IMR-90 (cell line): ENCODE results near the gene SLC39A2. TPM values are rescaled to one million over a fixed set of nuclear protein-coding genes. Genes with fewer than 3 reads are reported as not detected.

ENCODE experiments used
- ATAC-seq: fragments of 200-7000 bp; cut with Tn5 transposase; 2 replicates; pipeline ENCODE4 v1.9.1; 2020; ENCODE audit warnings: low read depth, mild to moderate bottlenecking, moderate library complexity
- BruUV-seq: library from RNA; stranded (reverse); fragments of 400-500 nt; replicated peaks from 2 replicates; lab custom pipeline; 2021; lab: Mats Ljungman, UMichigan
- CTCF ChIA-PET: fragments of 300-600 bp; formaldehyde crosslinking; extraction: SDS; loops from one replicate; lab custom pipeline; 2021; ENCODE audit warnings: antibody characterized with exemption; lab: Yijun Ruan, JAX
- POLR2A ChIA-PET: fragments of 300-600 bp; sonication (Branson Sonifier 250); formaldehyde crosslinking; loops from one replicate; lab custom pipeline; 2022; ENCODE audit warnings: antibody characterized with exemption; ENCODE audit not compliant: unreplicated experiment; lab: Charles Lee
- DNase-seq: peaks from one replicate; pipeline ENCODE4 v3.0.0; 2013
- H2AFZ ChIP-seq: replicated peaks from 2 replicates; pipeline ENCODE3; 2013; ENCODE audit warnings: low read length, mild to moderate bottlenecking; ENCODE audit not compliant: poor library complexity
- H2AK5ac ChIP-seq: 2 replicates; pipeline ENCODE4 v1.6.1; 2013; ENCODE audit warnings: low read depth, low read length, inconsistent platforms
- H2AK9ac ChIP-seq: replicated peaks from 2 replicates; pipeline ENCODE3; 2013; ENCODE audit warnings: mild to moderate bottlenecking, low read depth, low read length, moderate library complexity; ENCODE audit not compliant: poor library complexity
- H2BK120ac ChIP-seq: 2 replicates; pipeline ENCODE4 v1.6.1; 2013; ENCODE audit warnings: low read depth, low read length, inconsistent platforms
- H2BK15ac ChIP-seq: 3 replicates; pipeline ENCODE4 v1.6.1; 2013; ENCODE audit warnings: low read depth, low read length, inconsistent platforms
- H2BK20ac ChIP-seq: 2 replicates; pipeline ENCODE4 v1.6.1; 2013; ENCODE audit warnings: low read depth, mild to moderate bottlenecking, inconsistent platforms, low read length, moderate library complexity
- H2BK5ac ChIP-seq: 2 replicates; pipeline ENCODE4 v1.6.1; 2013; ENCODE audit warnings: mild to moderate bottlenecking, low read depth, low read length, inconsistent platforms; ENCODE audit not compliant: poor library complexity, severe bottlenecking
- H3K14ac ChIP-seq: replicated peaks from 2 replicates; pipeline ENCODE4 v1.6.1; 2013; ENCODE audit warnings: low read depth, low read length, inconsistent platforms
- H3K18ac ChIP-seq: 2 replicates; pipeline ENCODE4 v1.6.1; 2013; ENCODE audit warnings: low read depth, low read length, control low read depth
- H3K23ac ChIP-seq: 2 replicates; pipeline ENCODE4 v1.6.1; 2013; ENCODE audit warnings: low read depth, low read length, inconsistent platforms
- H3K27ac ChIP-seq: 2 replicates; pipeline ENCODE4 v1.5.1; 2013; ENCODE audit warnings: mild to moderate bottlenecking, control low read depth, low read length; ENCODE audit not compliant: insufficient read depth
- H3K27me3 ChIP-seq: 2 replicates; pipeline ENCODE4 v1.6.1; 2013; ENCODE audit warnings: low read length; ENCODE audit not compliant: control insufficient read depth, insufficient read depth
- H3K36me3 ChIP-seq: 2 replicates; pipeline ENCODE4 v1.6.1; 2013; ENCODE audit warnings: low read length, mixed read lengths; ENCODE audit not compliant: control insufficient read depth, insufficient read depth
- H3K4ac ChIP-seq: 2 replicates; pipeline ENCODE4 v1.6.1; 2013; ENCODE audit warnings: low read depth, low read length, inconsistent platforms
- H3K4me1 ChIP-seq: 2 replicates; pipeline ENCODE4 v1.6.1; 2013; ENCODE audit warnings: low read length, mixed read lengths; ENCODE audit not compliant: control insufficient read depth, insufficient read depth
- H3K4me2 ChIP-seq: 2 replicates; pipeline ENCODE4 v1.6.1; 2013; ENCODE audit warnings: low read depth, mild to moderate bottlenecking, control low read depth, low read length, moderate library complexity
- H3K4me3 ChIP-seq: 2 replicates; pipeline ENCODE4 v1.5.1; 2013; ENCODE audit warnings: low read depth, mild to moderate bottlenecking, control low read depth, low read length, moderate library complexity; ENCODE audit not compliant: insufficient read depth
- H3K56ac ChIP-seq: 2 replicates; pipeline ENCODE4 v1.6.1; 2013; ENCODE audit warnings: low read length, inconsistent platforms; ENCODE audit not compliant: insufficient read depth; ENCODE audit errors: extremely low read depth
- H3K79me1 ChIP-seq, 2 experiments: 2 replicates each; pipeline ENCODE4 v1.6.1; 2013; ENCODE audit warnings: low read length in 2 of 2, inconsistent platforms in 1 of 2, low read depth in 1 of 2
- H3K9ac ChIP-seq: 2 replicates; pipeline ENCODE4 v1.6.1; 2013; ENCODE audit warnings: low read depth, low read length, control low read depth
- H3K9me1 ChIP-seq: 2 replicates; pipeline ENCODE4 v1.6.1; 2013; ENCODE audit warnings: low read length, inconsistent platforms; ENCODE audit not compliant: insufficient read depth
- H3K9me3 ChIP-seq: 2 replicates; pipeline ENCODE4 v1.6.1; 2013; ENCODE audit warnings: low read length; ENCODE audit not compliant: control insufficient read depth, insufficient read depth
- H4K20me1 ChIP-seq: 2 replicates; pipeline ENCODE4 v1.6.1; 2013; ENCODE audit warnings: low read length, inconsistent platforms; ENCODE audit not compliant: insufficient read depth
- H4K5ac ChIP-seq: 2 replicates; pipeline ENCODE4 v1.6.1; 2013; ENCODE audit warnings: mild to moderate bottlenecking, low read depth, low read length, control low read depth
- H4K8ac ChIP-seq, 2 experiments: 2 replicates each; pipeline ENCODE4 v1.6.1; 2013; ENCODE audit warnings: low read depth in 2 of 2, low read length in 2 of 2, control low read depth in 1 of 2, inconsistent platforms in 1 of 2
- H4K91ac ChIP-seq: 2 replicates; pipeline ENCODE4 v1.6.1; 2013; ENCODE audit warnings: low read depth, low read length, inconsistent platforms; ENCODE audit not compliant: insufficient read depth
- BHLHE40 ChIP-seq: fragments of 150-350 bp; IDR thresholded peaks from 2 replicates; pipeline ENCODE4 v1.6.1; 2016; ENCODE audit warnings: mild to moderate bottlenecking, low read depth, low read length
- CEBPB ChIP-seq: IDR thresholded peaks from 2 replicates; pipeline ENCODE4 v1.6.1; 2012; ENCODE audit warnings: low read depth, low read length, improper control_type of control experiment
- CHD1 ChIP-seq: IDR thresholded peaks from 2 replicates; pipeline ENCODE4 v1.6.1; 2012; ENCODE audit warnings: low read depth, low read length, improper control_type of control experiment
- FOS ChIP-seq: fragments of 150-350 bp; IDR thresholded peaks from 2 replicates; pipeline ENCODE4 v1.6.1; 2016; ENCODE audit warnings: low read depth, low read length
- MAFK ChIP-seq: IDR thresholded peaks from 2 replicates; pipeline ENCODE4 v1.6.1; 2012; ENCODE audit warnings: low read depth, low read length, improper control_type of control experiment
- MXI1 ChIP-seq: IDR thresholded peaks from 2 replicates; pipeline ENCODE4 v1.6.1; 2012; ENCODE audit warnings: low read depth, mild to moderate bottlenecking, low read length, moderate library complexity, borderline replicate concordance
- NFE2L2 ChIP-seq: fragments of 150-350 bp; IDR thresholded peaks from 2 replicates; pipeline ENCODE4 v1.6.1; 2016; ENCODE audit warnings: low read depth, mild to moderate bottlenecking, low read length
- POLR2A ChIP-seq: IDR thresholded peaks from 2 replicates; pipeline ENCODE4 v1.6.1; 2012; ENCODE audit warnings: mild to moderate bottlenecking, low read depth, low read length
- RAD21 ChIP-seq: IDR thresholded peaks from 2 replicates; pipeline ENCODE4 v1.6.1; 2012; ENCODE audit warnings: low read length, improper control_type of control experiment
- RCOR1 ChIP-seq: IDR thresholded peaks from 2 replicates; pipeline ENCODE4 v1.6.1; 2012; ENCODE audit warnings: mild to moderate bottlenecking, low read length, improper control_type of control experiment; ENCODE audit not compliant: insufficient replicate concordance
- RFX5 ChIP-seq: IDR thresholded peaks from 2 replicates; pipeline ENCODE4 v1.8.0; 2012; ENCODE audit warnings: low read depth, mild to moderate bottlenecking, low read length, moderate library complexity
- SMC3 ChIP-seq: fragments of 150-350 bp; IDR thresholded peaks from 2 replicates; pipeline ENCODE4 v1.6.1; 2016; ENCODE audit warnings: low read depth, mild to moderate bottlenecking, antibody characterized with exemption, low read length, moderate library complexity
- WGBS, 2 experiments: methylation state at CpG; one replicate each; pipeline versions ENCODE4 v1.1.5 to v1.1.7; 2013; ENCODE audit warnings: missing lambda C conversion rate in 2 of 2; ENCODE audit not compliant: insufficient read length in 1 of 2; ENCODE audit errors: extremely low coverage in 2 of 2; 5-methylcytosine and 5-hydroxymethylcytosine counted together
- dilution Hi-C: fragments of 300-500 bp; cut with HindIII; formaldehyde crosslinking; loops from one replicate; pipeline ENCODE4 v1.14.3; 2018; ENCODE audit warnings: low sequenced_read_pairs; ENCODE audit not compliant: unreplicated experiment
- in situ Hi-C: fragments of 300-500 bp; cut with MboI; formaldehyde crosslinking; loops from 3 replicates; pipeline ENCODE4 v1.14.3; 2019; ENCODE audit warnings: low sequenced_read_pairs, inconsistent platforms, mixed read lengths
- intact Hi-C: fragments of 100-400 bp; cut with micrococcal nuclease; formaldehyde crosslinking; loops from 2 replicates; pipeline ENCODE4 v1.10.0; 2022
- polyA plus RNA-seq, 3 experiments: library from polyadenylated mRNA; depleted of rRNA; stranded (reverse); fragments of >200 nt; gene quantifications; 2 replicates each; pipeline ENCODE4 v1.2.3, GENCODE V29; 2012; ENCODE audit warnings: low replicate concordance in 1 of 3
- total RNA-seq: library from RNA; depleted of rRNA; stranded (reverse); fragments of >200 nt; gene quantifications from 2 replicates; pipeline ENCODE4 v1.2.3, GENCODE V29; 2012
- TF ChIP-seq, protein P1 (sequence below): conservative IDR thresholded peaks from 2 replicates; pipeline ENCODE4 v1.5.1; 2012; ENCODE audit warnings: mild to moderate bottlenecking, low read depth, low read length, improper control_type of control experiment
- TF ChIP-seq, protein P2 (sequence below): fragments of 150-350 bp; IDR thresholded peaks from 2 replicates; pipeline ENCODE4 v1.6.1; 2017; ENCODE audit warnings: mild to moderate bottlenecking, antibody characterized with exemption, low read length, low read depth
- TF ChIP-seq, protein P3 (sequence below): fragments of 150-350 bp; IDR thresholded peaks from 2 replicates; pipeline ENCODE4 v1.6.1; 2016; ENCODE audit warnings: low read depth, mild to moderate bottlenecking, low read length, moderate library complexity, borderline replicate concordance

The SLC39A2 gene
- total and polyA plus RNA-seq, 2 of the 4 experiments (the other 2 are of a cell fraction) = not detected

DNA sequence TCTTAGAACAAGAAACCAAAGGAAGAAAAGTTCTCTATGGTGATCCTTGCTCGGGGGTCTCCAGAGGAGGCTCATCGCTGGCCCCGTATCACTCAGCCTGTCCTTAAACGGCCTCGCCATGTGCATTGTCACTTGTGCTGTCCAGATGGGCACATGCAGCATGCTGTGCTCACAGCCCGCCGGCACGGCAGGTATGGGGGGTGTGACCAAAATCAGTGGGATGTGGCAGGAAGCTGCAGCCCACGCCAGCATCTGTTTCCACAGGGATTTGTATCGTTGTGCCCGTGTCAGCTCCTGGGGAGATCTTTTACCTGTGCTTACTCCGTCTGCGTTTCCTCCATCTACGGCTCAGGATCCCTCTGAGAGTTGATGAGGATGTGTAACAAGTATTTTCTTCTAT is 2.6 kb upstream of the SLC39A2 start (continued):
- TF ChIP-seq, protein P1, sequence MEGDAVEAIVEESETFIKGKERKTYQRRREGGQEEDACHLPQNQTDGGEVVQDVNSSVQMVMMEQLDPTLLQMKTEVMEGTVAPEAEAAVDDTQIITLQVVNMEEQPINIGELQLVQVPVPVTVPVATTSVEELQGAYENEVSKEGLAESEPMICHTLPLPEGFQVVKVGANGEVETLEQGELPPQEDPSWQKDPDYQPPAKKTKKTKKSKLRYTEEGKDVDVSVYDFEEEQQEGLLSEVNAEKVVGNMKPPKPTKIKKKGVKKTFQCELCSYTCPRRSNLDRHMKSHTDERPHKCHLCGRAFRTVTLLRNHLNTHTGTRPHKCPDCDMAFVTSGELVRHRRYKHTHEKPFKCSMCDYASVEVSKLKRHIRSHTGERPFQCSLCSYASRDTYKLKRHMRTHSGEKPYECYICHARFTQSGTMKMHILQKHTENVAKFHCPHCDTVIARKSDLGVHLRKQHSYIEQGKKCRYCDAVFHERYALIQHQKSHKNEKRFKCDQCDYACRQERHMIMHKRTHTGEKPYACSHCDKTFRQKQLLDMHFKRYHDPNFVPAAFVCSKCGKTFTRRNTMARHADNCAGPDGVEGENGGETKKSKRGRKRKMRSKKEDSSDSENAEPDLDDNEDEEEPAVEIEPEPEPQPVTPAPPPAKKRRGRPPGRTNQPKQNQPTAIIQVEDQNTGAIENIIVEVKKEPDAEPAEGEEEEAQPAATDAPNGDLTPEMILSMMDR = no peak
- TF ChIP-seq CHD1 = no peak
- no peak for TF ChIP-seq FOS

DNA sequence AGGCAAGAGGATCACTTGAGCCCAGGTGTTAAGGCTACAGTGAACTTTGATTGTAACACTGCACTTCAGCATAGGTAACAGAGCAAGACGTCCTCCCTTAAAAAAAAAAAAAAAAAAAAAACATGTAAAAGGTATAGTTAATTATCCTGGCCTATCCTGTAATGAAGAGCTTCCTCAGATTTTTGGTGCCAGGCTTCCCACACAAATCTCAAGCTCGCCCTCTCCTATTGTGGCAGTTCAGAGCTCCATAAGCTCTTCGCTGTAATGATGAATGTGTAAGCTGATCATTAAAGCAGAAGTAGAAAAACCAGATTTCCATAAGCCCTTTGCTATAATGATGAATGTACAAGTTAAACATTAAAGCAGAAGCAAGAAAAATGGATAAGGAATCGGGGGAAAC is 2.0 kb upstream of the SLC39A2 start:
- H3K79me1 ChIP-seq = peaks cover 0 to 5% of the 10 kb centered on the region in 2 experiments; a peak in 2 of 4 replicates
- no peak overlapping the region for H2AFZ ChIP-seq
- dilution Hi-C loops (no loop called here), intact Hi-C loops (no loop called here), in situ Hi-C loops (loop anchor here (25.0 kb wide), 1 partner anchor 660 kb away; the partner anchor contains the start of genes CCNB1IP1 and PARP2)
- no peak overlapping the region for H3K4ac ChIP-seq
- peaks cover 3% of the 10 kb centered on the region for H3K4me1 ChIP-seq
- ATAC-seq (no peak), DNase-seq (no peak)
- no peak overlapping the region for H2AK5ac ChIP-seq
- no peaks in the 10 kb centered on the region for H4K20me1 ChIP-seq
- no peak overlapping the region for H3K14ac ChIP-seq
- CTCF ChIA-PET = interaction anchor here (0.6 kb wide), 2 partner anchors 113 to 547 kb away, joined by 3 to 4 read pairs; no protein-coding TSS in a partner anchor
- no peak overlapping the region for H3K18ac ChIP-seq
- no peak overlapping the region for H3K27ac ChIP-seq
- H2BK15ac ChIP-seq = no peak overlapping the region
- no peak overlapping the region for H2BK20ac ChIP-seq
- no peak overlapping the region for H4K8ac ChIP-seq
- H3K36me3 ChIP-seq = peaks cover 28% of the 10 kb centered on the region
- BruUV-seq = no TSS peak
- no peak overlapping the region for H3K4me2 ChIP-seq
- H3K23ac ChIP-seq = no peak overlapping the region
- no CpG with 5 or more reads among the region's 4 CpGs for WGBS, 2 experiments
- H3K9me1 ChIP-seq = no peaks in the 10 kb centered on the region
- no peak overlapping the region for H4K91ac ChIP-seq
- H2BK120ac ChIP-seq = no peak overlapping the region
- no peak overlapping the region for H3K56ac ChIP-seq
- H3K9me3 ChIP-seq = no peaks in the 10 kb centered on the region
- no peak overlapping the region for H2BK5ac ChIP-seq
- H3K9ac ChIP-seq = no peak overlapping the region
- POLR2A ChIA-PET = no interaction called here
- H4K5ac ChIP-seq = no peak overlapping the region
- H3K27me3 ChIP-seq = peaks cover 1% of the 10 kb centered on the region
- no peak overlapping the region for H3K4me3 ChIP-seq
- no peak overlapping the region for H2AK9ac ChIP-seq
- TF ChIP-seq FOS (no peak), RAD21 (no peak), RCOR1 (no peak), POLR2A (no peak), RFX5 (no peak), CEBPB (no peak), CHD1 (no peak), SMC3 (no peak), MAFK (no peak), NFE2L2 (no peak), MXI1 (no peak), BHLHE40 (no peak)
- TF ChIP-seq, protein P2, sequence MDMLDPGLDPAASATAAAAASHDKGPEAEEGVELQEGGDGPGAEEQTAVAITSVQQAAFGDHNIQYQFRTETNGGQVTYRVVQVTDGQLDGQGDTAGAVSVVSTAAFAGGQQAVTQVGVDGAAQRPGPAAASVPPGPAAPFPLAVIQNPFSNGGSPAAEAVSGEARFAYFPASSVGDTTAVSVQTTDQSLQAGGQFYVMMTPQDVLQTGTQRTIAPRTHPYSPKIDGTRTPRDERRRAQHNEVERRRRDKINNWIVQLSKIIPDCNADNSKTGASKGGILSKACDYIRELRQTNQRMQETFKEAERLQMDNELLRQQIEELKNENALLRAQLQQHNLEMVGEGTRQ = no peak
- TF ChIP-seq, protein P3, sequence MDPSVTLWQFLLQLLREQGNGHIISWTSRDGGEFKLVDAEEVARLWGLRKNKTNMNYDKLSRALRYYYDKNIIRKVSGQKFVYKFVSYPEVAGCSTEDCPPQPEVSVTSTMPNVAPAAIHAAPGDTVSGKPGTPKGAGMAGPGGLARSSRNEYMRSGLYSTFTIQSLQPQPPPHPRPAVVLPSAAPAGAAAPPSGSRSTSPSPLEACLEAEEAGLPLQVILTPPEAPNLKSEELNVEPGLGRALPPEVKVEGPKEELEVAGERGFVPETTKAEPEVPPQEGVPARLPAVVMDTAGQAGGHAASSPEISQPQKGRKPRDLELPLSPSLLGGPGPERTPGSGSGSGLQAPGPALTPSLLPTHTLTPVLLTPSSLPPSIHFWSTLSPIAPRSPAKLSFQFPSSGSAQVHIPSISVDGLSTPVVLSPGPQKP = no peak
